ENCODE data around the gene KLC1.

Gene KLC1

DNA sequence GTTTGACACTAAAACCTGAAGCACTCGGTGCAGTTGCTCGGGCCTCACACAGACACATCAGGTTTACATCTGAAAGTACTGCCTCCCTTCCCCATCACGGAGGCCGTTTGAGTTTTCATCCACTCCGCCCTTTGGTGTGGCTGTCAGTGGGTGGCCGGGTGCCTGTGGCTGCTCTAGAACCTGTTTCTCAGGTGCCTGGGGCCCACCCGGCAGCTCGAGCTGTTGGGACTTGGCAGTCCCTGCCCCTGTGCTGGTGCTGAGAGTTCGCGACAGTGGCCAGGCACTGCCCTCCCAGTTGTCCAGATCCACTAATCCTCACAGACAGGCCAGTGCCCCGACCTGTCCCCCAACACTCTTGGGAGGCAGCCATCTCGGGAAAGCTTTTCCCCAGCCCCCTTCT is 63.9 kb downstream of the KLC1 start:
- DNase-seq = no peak

DNA sequence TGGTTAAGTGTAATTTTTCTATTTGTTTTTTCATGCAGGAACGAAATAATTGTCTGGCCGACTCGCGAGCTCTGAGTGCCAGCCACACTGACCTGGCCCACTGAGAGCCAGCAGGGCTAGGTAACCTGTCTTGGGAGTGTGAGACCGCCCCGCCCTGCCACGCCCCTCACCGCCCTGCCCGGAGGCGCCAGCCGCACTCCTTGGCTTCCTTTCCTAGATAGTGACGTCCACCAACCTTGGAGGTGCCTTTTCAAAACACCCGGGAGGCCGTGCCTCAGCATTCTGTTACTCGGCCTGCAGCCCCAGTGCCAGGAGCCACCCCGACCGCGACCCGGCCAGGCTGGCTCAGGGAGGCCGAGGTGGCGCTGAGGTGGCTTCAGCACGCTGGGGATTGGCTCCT is 64.5 kb downstream of the KLC1 start:
- DNase-seq = no peak

DNA sequence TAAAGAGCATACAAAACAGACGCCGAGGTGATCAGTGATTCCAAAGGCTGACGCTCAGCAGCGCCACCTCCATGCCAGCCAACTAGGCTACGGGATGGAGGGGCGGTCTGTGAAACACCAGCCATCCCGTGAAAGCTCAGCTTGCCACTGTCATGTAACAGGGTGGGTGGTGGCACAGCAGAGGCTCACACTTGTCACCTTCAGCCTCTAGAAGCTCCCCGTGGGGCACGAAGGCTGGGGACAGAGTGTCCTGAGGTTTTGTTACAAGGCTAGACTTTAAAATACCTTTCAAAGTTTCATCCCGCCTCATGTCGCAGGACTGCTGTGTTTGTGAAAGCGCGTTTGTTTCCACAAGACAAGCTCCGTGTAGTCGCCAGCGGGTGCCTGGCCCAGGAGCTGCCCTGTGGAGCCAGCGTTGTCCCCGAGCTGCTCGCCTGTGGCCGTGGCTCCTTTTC is 65.6 kb downstream of the KLC1 start:
- no peak for DNase-seq

- no peak for DNase-seq
These were observed 66.5 kb downstream of the KLC1 start for GRCh38 chr14:103695296-103696069.

DNA sequence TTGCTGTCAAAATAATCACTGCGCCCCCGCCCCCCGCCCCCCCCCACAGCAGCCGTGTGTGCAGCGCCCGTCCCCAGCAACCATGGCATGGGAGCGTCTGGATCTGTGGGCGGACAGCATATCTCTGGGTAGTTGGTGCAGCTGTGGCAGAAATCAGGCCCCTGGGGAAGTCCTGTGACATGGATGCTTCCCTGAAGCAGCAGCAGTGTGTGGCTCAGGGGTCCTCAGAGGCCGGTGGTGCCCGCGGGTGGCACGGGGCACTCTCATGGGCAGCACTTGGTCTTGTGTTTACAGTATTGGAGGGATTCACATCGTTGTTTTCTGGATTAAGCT is 67.0 kb downstream of the KLC1 start:
- no peak for DNase-seq

GRCh38 chr14:103696466-103697071 is 67.6 kb downstream of the KLC1 start:
- no peak for DNase-seq

- DNase-seq = no peak
These were observed 68.2 kb downstream of the KLC1 start for GRCh38 chr14:103697206-103697602.

DNA sequence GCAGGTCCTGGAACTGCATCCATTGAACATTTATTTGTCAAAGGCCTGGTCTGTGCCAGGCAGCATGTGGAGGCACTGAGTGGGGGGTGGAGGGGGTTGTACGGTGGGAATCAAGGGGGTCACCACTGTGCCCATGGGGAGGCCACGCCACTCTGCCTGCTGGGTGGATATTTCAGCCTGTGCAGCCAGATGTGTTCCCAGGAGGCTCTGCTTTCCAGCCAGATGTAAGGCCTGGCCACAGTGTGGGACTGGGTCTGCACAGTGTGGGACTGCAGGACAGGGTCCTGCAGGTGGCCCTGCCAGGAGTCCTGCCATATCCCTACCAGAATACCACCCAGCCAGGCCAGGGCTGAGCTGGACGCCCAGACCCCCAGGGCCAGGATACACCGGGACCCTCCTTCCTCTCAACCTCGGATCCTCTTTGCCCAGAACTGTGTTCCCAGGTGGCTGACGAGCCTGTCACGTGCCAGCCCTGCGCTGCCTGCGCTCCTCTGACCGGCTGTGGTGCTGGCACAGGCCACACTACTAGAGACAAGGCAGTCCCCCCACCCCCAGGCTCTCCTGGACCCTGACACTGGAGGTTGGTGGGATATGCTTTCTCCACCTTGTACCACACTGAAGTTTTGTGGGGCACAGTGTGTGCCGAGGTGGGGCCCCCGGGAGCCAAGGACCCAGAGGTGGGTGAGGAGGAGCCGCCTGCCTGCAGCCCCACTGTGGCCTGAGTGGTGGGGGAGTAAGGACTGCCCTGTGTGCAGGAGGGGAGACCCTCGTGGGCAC is 68.8 kb downstream of the KLC1 start:
- no peak for DNase-seq

- no peak for DNase-seq
These were observed 69.6 kb downstream of the KLC1 start for GRCh38 chr14:103698380-103699260.

- no peak for DNase-seq
These were observed 70.2 kb downstream of the KLC1 start for GRCh38 chr14:103699261-103699661.

DNA sequence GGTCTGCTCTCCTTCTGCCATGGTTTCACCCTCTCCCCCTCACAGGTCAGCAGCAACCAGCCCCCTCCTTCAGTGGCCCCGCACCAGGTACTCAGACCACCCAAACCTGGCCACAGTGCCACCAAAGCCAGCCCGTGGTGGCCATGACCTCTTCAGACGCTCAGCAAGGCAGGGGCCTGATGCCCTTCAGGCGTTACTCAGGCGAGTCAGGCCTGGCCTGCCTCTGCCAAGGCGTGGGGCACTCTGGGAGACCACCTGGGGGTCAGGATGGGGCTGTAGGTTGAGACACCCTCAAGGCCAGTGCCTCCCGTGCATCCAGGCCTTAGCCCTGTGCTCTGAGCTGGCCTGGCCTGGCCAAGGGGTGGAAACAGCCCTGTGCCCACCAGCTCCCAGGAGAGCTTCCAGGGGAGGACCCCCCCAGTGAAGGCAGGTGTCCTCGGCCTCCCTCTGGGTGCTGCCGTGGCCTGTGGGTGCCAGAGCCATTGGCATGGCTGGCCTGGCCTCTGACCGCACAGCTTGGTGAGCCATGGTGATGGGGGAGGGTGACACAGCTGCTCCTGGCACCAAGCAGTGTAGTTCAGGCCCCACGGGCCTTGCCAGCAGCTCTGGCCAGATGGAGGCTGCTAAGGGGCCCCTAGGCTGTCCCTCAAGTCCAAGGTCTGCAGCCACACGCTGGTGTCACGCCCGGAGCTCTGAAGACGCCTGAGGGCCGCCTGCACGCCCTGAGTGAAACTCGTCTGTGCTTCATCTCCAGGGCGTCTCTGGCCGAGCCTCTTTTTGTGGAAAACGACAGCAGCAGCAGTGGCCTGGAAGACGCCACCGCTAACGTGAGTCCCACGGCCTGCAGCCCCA is 71.1 kb downstream of the KLC1 start:
- DNase-seq = no peak

- no peak for DNase-seq
These were observed 71.9 kb downstream of the KLC1 start for GRCh38 chr14:103700753-103701490.

DNA sequence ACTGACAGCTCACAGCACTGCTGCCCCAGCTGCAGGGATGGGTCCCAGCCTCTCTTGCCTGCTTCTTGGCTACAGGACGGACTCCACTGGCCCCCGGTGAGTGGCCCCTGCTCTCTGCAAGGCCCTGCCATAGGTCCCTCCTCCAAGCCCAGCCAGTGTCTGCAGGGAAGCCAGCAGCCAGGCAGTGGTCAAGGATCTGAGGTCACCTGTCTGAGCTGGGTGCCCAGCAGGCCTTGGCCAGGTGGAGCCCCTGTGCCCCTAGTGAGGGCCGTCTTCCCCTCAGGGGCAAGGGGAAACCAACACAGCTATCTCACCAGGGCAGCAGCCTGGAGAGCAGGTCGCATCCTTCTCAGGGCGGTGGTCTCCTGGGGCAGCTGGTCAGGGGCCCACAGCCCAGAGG is 73.1 kb downstream of the KLC1 start:
- no peak for DNase-seq

DNA sequence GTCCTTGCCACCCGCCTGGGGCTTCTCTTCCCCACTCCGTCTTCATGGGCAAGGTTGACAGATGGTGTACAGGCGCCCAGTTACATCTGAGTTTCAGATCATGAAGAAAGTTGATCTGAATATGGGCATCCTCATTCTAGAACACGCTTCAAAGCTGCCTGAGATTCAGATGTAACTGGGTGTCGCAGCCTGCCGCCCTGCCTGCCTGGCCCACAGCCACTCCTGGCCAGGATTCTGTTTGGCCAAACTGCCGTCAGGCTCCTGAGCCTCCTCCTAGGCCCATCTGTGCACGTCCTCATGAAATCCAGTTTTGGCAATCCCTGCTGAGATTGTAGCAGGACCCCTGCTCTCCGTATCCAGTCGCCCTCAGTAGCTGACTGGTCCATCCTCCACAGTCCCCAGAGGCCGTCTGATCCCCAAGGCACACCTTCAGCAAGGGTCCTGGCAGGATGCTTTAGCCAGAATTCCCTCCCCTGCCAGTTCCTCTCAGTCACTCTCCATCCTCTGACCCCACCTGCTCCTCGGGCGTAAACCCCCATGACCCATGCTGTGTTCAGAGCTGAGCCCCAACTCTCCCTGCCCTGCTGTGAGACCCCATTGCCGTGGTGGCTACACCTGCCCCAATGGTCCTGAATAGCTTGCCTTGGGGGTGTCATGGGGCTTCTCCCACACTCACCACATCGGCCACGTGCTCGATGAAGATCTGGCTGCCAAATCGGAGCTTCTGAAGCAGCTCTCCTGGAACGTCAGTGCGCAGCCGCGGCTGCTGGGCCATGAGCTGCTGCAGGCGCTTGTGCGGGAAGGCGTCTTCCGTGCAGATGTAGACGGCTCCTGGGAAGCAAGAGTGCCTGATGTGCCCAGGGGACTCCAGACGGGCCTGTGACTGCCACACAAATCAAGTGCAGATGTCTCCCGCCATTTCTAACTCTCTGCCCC is 73.8 kb downstream of the KLC1 start:
- no peak for DNase-seq

- DNase-seq = no peak
These were observed 74.7 kb downstream of the KLC1 start for GRCh38 chr14:103703433-103704385.

- no peak for DNase-seq
These were observed 75.7 kb downstream of the KLC1 start for GRCh38 chr14:103704708-103705107.

- DNase-seq = no peak
These were observed 76.1 kb downstream of the KLC1 start for GRCh38 chr14:103705118-103705503.

- DNase-seq = no peak
These were observed 76.7 kb downstream of the KLC1 start for GRCh38 chr14:103705504-103706284.
